Measurements from ENCODE around the gene TTLL8.
"Not testable (repeated sequence)": the region's sequence is repeated elsewhere in the genome, so short reads cannot be mapped to it uniquely, and the experiment has no call there.

TTLL8 gene

GRCh38 chr22:50058061-50058905 is at the start of gene TTLL8:
TSS of gene TTLL8 (minus strand) at chr22:50058298.
- DNase-seq: no peak

GRCh38 chr22:50107529-50107928 is 49.4 kb upstream of the TTLL8 start:
- DNase-seq: no peak

GRCh38 chr22:50105208-50106100 is 47.4 kb upstream of the TTLL8 start:
- DNase-seq: no peak

- no peak for DNase-seq
Observed at GRCh38 chr22:50104141-50104544, 46.0 kb upstream of the TTLL8 start.

GRCh38 chr22:50102946-50103345 is 44.8 kb upstream of the TTLL8 start:
- no peak for DNase-seq

GRCh38 chr22:50101870-50102565 is 43.9 kb upstream of the TTLL8 start:
- DNase-seq: no peak

- no peak for DNase-seq
Observed at GRCh38 chr22:50098052-50098451, 40.0 kb upstream of the TTLL8 start.

- no peak for DNase-seq
Observed at GRCh38 chr22:50092342-50092741, 34.2 kb upstream of the TTLL8 start.

- no peak for DNase-seq
Observed at GRCh38 chr22:50091092-50091768, 33.1 kb upstream of the TTLL8 start.

GRCh38 chr22:50090412-50090714 is 32.3 kb upstream of the TTLL8 start:
- no peak for DNase-seq

GRCh38 chr22:50089682-50090411 is 31.7 kb upstream of the TTLL8 start, which contains the start of gene MOV10L1:
TSS of gene MOV10L1 (plus strand) at chr22:50090006. CDS start at chr22:50090089, 83 bp downstream.
- DNase-seq: no peak

- DNase-seq: no peak
Observed at GRCh38 chr22:50089231-50089630, 31.1 kb upstream of the TTLL8 start.

- DNase-seq: no peak
Observed at GRCh38 chr22:50088096-50088495, 30.0 kb upstream of the TTLL8 start.

- DNase-seq: no peak
Observed at GRCh38 chr22:50087646-50088045, 29.5 kb upstream of the TTLL8 start.

- DNase-seq: not testable (repeated sequence)
Observed at GRCh38 chr22:50086975-50087374, 28.9 kb upstream of the TTLL8 start.

GRCh38 chr22:50086526-50086925 is 28.4 kb upstream of the TTLL8 start:
- no peak for DNase-seq

- DNase-seq: no peak
Observed at GRCh38 chr22:50085211-50085972, 27.3 kb upstream of the TTLL8 start, which contains the start of gene MLC1. TSS of gene MLC1 (minus strand) at chr22:50085426. CDS start at chr22:50084902, 524 bp downstream.

- DNase-seq: no peak
Observed at GRCh38 chr22:50084614-50085021, 26.5 kb upstream of the TTLL8 start.

GRCh38 chr22:50084080-50084477 is 26.0 kb upstream of the TTLL8 start:
- DNase-seq: no peak

- no peak for DNase-seq
Observed at GRCh38 chr22:50083462-50084079, 25.5 kb upstream of the TTLL8 start.

All from NCI-H187 treated with DMSO at 0.1 percent for 48 hours (cell line).